Ishikawa (cell line): Measurements from ENCODE around the gene STPG2.
A peak's percentile ranks its signal among the peaks of the same experiment; 100 is the strongest.

ENCODE experiments used
- CEBPB ChIP-seq: IDR thresholded peaks from 2 replicates; pipeline ENCODE4 v1.6.1; 2012
- EGR1 ChIP-seq: IDR thresholded peaks from 2 replicates; pipeline ENCODE4 v1.6.1; 2012
- EP300 ChIP-seq: IDR thresholded peaks from 2 replicates; pipeline ENCODE4 v1.6.1; 2012; ENCODE audit warnings: borderline replicate concordance
- NFIC ChIP-seq: IDR thresholded peaks from 2 replicates; pipeline ENCODE4 v1.6.1; 2012
- RAD21 ChIP-seq: IDR thresholded peaks from 2 replicates; pipeline ENCODE4 v1.6.1; 2012; ENCODE audit warnings: low read depth
- TAF1 ChIP-seq: IDR thresholded peaks from 2 replicates; pipeline ENCODE4 v1.6.1; 2012; ENCODE audit warnings: low read depth, mild to moderate bottlenecking
- TEAD4 ChIP-seq: IDR thresholded peaks from 2 replicates; pipeline ENCODE4 v1.6.1; 2012
- YY1 ChIP-seq: IDR thresholded peaks from 2 replicates; pipeline ENCODE4 v1.6.1; 2012; ENCODE audit warnings: low read depth
- ZBTB7A ChIP-seq: IDR thresholded peaks from 2 replicates; pipeline ENCODE4 v1.6.1; 2012; ENCODE audit warnings: low read depth
- TF ChIP-seq, protein P1 (sequence below): IDR thresholded peaks from 2 replicates; pipeline ENCODE4 v1.6.1; 2012
- TF ChIP-seq, protein P2 (sequence below): IDR thresholded peaks from 2 replicates; pipeline ENCODE4 v1.6.1; 2012
- TF ChIP-seq, protein P3 (sequence below): IDR thresholded peaks from 2 replicates; pipeline ENCODE4 v1.6.1; 2012; ENCODE audit warnings: low read depth, mild to moderate bottlenecking

Gene STPG2

DNA sequence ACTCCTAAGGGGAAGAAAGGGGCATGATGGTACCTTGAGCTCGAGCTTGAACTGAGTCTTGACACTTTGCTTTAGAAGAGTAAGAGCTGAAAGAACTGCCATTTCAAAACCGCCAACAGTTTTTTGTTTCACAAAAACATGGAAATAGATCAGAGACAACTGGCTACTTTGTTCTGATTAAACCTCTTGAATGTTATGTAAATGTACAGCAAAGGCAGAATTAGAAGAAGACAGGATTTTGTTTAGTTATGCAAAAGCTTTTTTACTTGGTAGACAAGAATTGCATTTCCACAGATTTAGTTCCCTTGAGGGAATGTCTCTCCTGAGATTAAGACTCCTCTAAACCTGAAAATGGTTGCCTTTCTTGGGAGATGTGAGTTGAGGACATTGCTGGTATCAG, 33.3 kb upstream of the STPG2 start:
- TF ChIP-seq, protein P1, sequence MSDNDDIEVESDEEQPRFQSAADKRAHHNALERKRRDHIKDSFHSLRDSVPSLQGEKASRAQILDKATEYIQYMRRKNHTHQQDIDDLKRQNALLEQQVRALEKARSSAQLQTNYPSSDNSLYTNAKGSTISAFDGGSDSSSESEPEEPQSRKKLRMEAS = no peak
- TF ChIP-seq NFIC = no peak
- no peak for TF ChIP-seq TAF1

DNA sequence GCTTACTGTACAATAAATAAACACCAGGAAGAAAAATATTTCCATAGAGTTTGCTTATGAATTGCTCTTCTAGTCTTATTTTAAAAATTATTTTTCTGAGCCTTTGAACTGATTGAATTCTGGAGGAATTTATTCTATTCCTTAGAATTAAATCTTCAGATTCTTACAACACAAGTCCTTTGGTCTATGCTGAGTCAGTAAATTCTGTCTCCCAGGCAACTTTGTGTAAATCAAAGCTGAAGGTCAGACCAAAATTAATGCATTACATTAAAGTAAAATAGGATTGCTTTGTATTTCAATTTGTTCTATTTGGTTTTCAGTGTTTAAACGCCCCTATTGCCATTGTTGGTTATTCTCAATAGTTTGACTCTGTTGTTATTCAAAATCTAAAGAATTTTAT, 26.8 kb upstream of the STPG2 start:
- TF ChIP-seq, protein P1 = no peak
- TF ChIP-seq, protein P2, sequence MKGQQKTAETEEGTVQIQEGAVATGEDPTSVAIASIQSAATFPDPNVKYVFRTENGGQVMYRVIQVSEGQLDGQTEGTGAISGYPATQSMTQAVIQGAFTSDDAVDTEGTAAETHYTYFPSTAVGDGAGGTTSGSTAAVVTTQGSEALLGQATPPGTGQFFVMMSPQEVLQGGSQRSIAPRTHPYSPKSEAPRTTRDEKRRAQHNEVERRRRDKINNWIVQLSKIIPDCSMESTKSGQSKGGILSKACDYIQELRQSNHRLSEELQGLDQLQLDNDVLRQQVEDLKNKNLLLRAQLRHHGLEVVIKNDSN = no peak
- TF ChIP-seq NFIC = no peak
- no peak for TF ChIP-seq ZBTB7A
- no peak for TF ChIP-seq EGR1
- TF ChIP-seq, protein P3, sequence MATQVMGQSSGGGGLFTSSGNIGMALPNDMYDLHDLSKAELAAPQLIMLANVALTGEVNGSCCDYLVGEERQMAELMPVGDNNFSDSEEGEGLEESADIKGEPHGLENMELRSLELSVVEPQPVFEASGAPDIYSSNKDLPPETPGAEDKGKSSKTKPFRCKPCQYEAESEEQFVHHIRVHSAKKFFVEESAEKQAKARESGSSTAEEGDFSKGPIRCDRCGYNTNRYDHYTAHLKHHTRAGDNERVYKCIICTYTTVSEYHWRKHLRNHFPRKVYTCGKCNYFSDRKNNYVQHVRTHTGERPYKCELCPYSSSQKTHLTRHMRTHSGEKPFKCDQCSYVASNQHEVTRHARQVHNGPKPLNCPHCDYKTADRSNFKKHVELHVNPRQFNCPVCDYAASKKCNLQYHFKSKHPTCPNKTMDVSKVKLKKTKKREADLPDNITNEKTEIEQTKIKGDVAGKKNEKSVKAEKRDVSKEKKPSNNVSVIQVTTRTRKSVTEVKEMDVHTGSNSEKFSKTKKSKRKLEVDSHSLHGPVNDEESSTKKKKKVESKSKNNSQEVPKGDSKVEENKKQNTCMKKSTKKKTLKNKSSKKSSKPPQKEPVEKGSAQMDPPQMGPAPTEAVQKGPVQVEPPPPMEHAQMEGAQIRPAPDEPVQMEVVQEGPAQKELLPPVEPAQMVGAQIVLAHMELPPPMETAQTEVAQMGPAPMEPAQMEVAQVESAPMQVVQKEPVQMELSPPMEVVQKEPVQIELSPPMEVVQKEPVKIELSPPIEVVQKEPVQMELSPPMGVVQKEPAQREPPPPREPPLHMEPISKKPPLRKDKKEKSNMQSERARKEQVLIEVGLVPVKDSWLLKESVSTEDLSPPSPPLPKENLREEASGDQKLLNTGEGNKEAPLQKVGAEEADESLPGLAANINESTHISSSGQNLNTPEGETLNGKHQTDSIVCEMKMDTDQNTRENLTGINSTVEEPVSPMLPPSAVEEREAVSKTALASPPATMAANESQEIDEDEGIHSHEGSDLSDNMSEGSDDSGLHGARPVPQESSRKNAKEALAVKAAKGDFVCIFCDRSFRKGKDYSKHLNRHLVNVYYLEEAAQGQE = no peak
- TF ChIP-seq TEAD4 = no peak
- TF ChIP-seq RAD21 = no peak
- TF ChIP-seq EP300 = no peak
- TF ChIP-seq YY1 = no peak
- TF ChIP-seq CEBPB = no peak

DNA sequence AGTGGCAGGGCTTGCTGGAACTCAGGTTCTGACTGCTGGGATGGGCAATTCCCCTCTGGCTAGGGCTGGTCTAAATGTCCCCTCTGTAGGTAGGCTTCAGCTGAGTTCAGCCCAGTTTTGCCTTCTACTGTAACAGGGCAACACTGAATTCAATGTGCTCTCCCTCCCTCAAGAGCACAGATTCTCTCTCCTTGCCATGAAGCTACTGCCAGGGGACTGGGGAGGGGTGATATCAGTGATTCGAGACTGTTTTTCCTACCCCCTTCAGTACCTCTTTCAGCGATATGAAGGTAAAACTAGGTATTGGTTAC, 23.4 kb upstream of the STPG2 start:
- TF ChIP-seq NFIC (no peak), YY1 (no peak)

DNA sequence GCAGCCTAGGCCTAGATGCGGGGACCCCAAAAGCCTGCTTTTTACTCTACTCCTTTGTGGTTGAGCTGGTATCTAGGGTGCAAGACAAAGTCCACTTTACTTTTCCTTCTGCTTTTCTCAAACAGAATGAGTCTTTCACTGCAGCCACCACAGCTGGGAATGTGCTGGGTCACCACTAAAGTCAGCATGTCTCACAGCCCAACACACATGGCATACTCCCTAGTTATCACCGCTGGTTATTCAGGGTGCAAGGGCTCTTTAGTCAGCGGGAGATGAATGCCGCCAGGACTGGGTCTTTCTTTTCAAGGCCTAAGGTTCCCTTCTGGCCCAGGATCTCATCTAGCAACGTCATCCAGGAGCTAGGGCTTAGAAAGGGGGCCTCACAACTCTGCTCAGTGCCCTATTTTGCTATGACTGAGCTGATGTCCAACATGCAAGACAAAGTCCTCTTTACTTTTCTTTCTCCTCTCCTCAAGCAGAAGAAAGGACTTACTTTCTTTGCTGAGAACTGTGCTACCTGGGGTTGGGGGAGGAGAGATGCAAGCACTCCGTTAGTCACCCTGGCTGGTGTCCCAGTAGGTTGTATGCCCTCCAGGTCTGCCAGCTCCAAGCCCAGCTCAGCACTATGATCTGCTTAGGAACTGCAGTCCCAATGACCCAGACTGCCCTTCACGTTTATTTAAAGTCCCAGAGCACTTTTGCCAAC, 22.9 kb upstream of the STPG2 start:
- TF ChIP-seq, protein P2 = no peak
- TF ChIP-seq NFIC = peak; percentile 31; the same call in 1 of the 2 replicates

DNA sequence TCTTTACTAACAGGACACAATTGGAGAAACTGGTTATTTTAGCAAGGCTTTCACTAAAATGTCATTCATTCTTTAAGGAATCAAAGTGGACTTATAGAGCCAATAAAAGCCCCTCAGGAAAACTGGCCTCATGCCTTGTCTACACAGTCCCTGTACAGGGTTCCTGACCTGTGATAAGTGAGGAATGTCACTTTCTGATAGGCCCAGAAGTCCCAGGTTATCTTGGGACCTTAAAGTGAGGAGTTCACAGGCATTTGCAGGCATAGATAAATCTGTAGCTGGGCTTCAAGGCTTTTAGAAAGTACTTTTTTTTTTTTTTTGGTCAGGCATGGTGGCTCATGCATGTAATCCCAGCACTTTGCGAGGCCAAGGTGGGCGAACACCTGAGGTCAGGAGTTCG, 19.4 kb upstream of the STPG2 start:
- TF ChIP-seq, protein P2 = no peak
- TF ChIP-seq EP300 (no peak), NFIC (no peak)
- TF ChIP-seq, protein P1 = no peak

DNA sequence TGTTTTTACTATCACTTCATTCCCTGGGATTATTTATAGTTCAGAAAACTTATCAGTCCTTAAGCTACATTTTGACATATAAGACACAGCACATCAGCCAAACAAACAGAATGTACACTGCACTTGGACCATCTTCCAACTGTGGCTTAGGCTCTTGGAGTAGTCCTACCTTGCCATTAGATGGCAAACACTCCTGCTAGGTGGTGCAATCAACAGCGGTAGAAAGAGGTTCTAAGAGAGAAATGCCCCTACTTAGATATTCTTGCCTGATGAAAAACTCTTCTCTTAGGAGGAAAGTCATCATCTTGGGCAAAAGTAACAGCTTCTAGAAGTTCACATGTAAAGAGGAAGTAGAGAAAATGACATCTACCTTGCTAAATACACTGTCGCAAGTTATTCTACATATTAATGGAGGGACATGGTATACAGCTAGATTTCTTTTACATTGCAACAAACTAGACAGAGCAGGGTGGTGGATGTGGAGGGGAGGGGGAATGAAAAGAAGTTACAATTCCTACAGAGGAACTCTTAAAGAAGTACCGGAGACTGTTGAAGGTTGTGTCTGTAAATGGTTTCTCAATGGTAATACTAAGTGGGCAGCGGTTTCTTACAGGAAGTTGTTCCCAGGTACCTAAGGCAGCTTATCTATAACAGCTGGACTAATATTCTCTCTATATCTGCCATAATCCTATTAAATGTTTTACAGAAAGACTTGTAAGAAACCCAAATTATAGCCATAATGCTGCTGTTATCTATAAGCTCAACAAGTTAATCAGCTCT, 8.1 kb upstream of the STPG2 start:
- TF ChIP-seq, protein P1 = no peak
- TF ChIP-seq ZBTB7A = no peak
- no peak for TF ChIP-seq TAF1
- no peak for TF ChIP-seq CEBPB
- no peak for TF ChIP-seq NFIC
- no peak for TF ChIP-seq YY1

DNA sequence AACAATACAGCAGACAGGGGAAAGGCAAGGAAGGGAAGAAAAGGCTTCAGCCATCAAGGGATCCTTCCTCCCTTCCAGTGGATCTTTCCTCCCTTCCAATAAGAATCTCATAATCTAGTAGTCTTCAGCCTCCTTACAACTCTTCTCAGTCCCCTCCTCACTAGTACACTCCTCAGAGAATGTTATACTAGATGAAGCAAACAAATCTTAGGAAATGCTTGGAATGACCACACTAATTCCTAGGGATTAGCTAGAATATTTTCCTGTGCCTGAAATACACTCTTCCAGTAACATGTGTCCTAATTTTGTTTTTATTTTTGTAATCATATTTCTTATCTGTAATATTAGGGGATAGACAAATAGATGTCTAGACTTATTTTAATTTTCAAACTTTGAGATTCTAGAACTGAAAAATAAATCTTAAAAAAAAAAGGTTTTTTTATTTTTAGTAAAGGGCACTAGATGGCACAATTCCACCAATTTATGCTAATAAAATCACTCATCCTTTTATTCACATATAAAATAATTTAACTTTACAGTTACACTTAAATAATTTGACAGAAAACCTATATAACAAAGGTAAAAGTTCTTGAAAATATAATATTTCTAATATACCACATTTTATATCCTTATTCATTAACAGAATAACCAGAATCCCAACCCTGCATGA, 7.0 kb upstream of the STPG2 start:
- TF ChIP-seq RAD21 (peak; percentile 43), EGR1 (no peak)

DNA sequence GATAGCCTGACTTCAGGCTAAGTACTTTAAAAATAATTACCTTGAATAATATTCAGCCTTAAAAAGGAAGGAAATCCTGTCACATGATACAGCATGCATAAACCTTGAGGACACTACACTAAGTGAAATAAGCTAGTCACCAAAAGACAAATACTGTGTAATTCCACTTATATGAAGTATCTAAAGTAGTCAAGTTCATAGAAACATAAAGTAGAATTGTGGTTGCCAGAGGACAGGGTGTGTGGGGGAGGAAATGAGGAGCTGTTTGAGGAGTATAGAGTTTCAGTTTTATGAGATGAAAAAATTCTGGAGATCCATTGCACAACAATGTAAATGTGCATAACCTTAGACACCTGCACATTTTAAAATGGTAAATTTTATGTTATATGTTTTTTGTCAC, 5.6 kb upstream of the STPG2 start:
- TF ChIP-seq CEBPB (peak; percentile 75), EGR1 (no peak)
